GM12878 (cell line): ENCODE measurements around the gene S100P.

Experiments
- BACH1 ChIP-seq: fragments of 450-650 bp; IDR thresholded peaks from 2 replicates; pipeline ENCODE4 v1.6.1; 2017; ENCODE audit warnings: mild to moderate bottlenecking, borderline replicate concordance
- PAX8 ChIP-seq: fragments of 450-650 bp; IDR thresholded peaks from 2 replicates; pipeline ENCODE4 v1.6.1; 2017; ENCODE audit warnings: mild to moderate bottlenecking, moderate library complexity
- PBX3 ChIP-seq: IDR thresholded peaks from 2 replicates; pipeline ENCODE4 v1.6.1; 2011; ENCODE audit warnings: mild to moderate bottlenecking, low read depth, low read length, moderate library complexity; ENCODE audit not compliant: insufficient replicate concordance
- POLR2AphosphoS5 ChIP-seq: IDR thresholded peaks from 2 replicates; pipeline ENCODE4 v1.6.1; 2011; ENCODE audit warnings: mild to moderate bottlenecking, low read length, inconsistent platforms
- RCOR1 ChIP-seq: conservative IDR thresholded peaks from 2 replicates; pipeline ENCODE4 v1.6.1; 2012; ENCODE audit warnings: low read depth, low read length, improper control_type of control experiment
- TF ChIP-seq, protein P1 (sequence below): fragments of 450-650 bp; IDR thresholded peaks from 2 replicates; pipeline ENCODE4 v1.6.1; 2018; ENCODE audit warnings: mild to moderate bottlenecking, low read depth, moderate library complexity; ENCODE audit not compliant: partially characterized antibody
- TF ChIP-seq, protein P2 (sequence below), 3 experiments: IDR thresholded peaks in 2 of 3; conservative IDR thresholded peaks in 1 of 3; 2 replicates each; pipeline ENCODE4 v1.5.1; 2011; ENCODE audit warnings: low read depth in 3 of 3, low read length in 3 of 3, mild to moderate bottlenecking in 3 of 3, control low read depth in 2 of 3, moderate library complexity in 2 of 3, inconsistent platforms in 1 of 3, mixed read lengths in 1 of 3; ENCODE audit not compliant: control insufficient read depth in 2 of 3, insufficient read depth in 1 of 3; ENCODE audit errors: extremely low read depth in 1 of 3
- TF ChIP-seq, protein P3 (sequence below): fragments of 450-650 bp; formaldehyde crosslinking; IDR thresholded peaks from 2 replicates; pipeline ENCODE4 v1.4.0; 2022; ENCODE audit warnings: mild to moderate bottlenecking, moderate library complexity

DNA sequence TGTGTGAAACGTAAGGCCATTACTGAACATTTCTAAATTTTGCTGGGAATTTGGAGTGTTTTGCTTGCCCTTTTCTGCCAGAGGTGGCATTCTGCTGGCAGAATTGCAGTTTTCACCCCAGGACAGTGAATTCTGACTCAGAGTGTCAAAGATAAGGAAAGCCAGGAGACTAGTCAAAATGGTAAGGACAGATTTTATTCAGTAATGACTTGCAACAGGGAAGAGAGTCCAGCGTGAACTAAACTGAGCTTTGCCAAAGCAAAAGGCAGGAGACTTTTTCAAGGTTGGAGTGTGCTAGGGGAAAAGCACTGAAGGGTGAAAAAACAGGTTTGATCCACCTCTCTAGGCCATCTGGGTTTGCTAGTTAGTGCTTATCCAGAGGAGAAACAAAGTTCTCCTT lies 33.8 kb upstream of the S100P start:
- TF ChIP-seq, protein P1, sequence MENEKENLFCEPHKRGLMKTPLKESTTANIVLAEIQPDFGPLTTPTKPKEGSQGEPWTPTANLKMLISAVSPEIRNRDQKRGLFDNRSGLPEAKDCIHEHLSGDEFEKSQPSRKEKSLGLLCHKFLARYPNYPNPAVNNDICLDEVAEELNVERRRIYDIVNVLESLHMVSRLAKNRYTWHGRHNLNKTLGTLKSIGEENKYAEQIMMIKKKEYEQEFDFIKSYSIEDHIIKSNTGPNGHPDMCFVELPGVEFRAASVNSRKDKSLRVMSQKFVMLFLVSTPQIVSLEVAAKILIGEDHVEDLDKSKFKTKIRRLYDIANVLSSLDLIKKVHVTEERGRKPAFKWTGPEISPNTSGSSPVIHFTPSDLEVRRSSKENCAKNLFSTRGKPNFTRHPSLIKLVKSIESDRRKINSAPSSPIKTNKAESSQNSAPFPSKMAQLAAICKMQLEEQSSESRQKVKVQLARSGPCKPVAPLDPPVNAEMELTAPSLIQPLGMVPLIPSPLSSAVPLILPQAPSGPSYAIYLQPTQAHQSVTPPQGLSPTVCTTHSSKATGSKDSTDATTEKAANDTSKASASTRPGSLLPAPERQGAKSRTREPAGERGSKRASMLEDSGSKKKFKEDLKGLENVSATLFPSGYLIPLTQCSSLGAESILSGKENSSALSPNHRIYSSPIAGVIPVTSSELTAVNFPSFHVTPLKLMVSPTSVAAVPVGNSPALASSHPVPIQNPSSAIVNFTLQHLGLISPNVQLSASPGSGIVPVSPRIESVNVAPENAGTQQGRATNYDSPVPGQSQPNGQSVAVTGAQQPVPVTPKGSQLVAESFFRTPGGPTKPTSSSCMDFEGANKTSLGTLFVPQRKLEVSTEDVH: no peak
- TF ChIP-seq PAX8: no peak
- TF ChIP-seq, protein P2, sequence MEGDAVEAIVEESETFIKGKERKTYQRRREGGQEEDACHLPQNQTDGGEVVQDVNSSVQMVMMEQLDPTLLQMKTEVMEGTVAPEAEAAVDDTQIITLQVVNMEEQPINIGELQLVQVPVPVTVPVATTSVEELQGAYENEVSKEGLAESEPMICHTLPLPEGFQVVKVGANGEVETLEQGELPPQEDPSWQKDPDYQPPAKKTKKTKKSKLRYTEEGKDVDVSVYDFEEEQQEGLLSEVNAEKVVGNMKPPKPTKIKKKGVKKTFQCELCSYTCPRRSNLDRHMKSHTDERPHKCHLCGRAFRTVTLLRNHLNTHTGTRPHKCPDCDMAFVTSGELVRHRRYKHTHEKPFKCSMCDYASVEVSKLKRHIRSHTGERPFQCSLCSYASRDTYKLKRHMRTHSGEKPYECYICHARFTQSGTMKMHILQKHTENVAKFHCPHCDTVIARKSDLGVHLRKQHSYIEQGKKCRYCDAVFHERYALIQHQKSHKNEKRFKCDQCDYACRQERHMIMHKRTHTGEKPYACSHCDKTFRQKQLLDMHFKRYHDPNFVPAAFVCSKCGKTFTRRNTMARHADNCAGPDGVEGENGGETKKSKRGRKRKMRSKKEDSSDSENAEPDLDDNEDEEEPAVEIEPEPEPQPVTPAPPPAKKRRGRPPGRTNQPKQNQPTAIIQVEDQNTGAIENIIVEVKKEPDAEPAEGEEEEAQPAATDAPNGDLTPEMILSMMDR (IDR thresholded peaks at IDR 0.05 in 2 of 3, conservative IDR thresholded peaks at IDR 0.05 in 1 of 3; ENCODE audit: control insufficient read depth in 2 of 3, extremely low read depth in 1 of 3, insufficient read depth in 1 of 3, low read depth in 3 of 3, low read length in 3 of 3): no peak
- no peak for TF ChIP-seq PBX3
- TF ChIP-seq POLR2AphosphoS5: no peak
- TF ChIP-seq BACH1: no peak
- TF ChIP-seq RCOR1: no peak
- TF ChIP-seq, protein P3, sequence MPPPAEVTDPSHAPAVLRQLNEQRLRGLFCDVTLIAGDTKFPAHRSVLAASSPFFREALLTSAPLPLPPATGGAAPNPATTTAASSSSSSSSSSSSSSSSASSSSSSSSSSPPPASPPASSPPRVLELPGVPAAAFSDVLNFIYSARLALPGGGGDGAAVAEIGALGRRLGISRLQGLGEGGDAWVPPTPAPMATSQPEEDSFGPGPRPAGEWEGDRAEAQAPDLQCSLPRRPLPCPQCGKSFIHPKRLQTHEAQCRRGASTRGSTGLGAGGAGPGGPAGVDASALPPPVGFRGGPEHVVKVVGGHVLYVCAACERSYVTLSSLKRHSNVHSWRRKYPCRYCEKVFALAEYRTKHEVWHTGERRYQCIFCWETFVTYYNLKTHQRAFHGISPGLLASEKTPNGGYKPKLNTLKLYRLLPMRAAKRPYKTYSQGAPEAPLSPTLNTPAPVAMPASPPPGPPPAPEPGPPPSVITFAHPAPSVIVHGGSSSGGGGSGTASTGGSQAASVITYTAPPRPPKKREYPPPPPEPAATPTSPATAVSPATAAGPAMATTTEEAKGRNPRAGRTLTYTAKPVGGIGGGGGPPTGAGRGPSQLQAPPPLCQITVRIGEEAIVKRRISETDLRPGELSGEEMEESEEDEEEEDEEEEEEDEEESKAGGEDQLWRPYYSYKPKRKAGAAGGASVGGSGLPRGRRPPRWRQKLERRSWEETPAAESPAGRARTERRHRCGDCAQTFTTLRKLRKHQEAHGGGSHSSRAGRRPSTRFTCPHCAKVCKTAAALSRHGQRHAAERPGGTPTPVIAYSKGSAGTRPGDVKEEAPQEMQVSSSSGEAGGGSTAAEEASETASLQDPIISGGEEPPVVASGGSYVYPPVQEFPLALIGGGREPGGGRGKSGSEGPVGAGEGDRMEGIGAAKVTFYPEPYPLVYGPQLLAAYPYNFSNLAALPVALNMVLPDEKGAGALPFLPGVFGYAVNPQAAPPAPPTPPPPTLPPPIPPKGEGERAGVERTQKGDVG (CRISPR knock-in tag): no peak
